Tibial nerve (tissue), 4 donors: ENCODE measurements around the gene LNP1. TPM values are rescaled to one million over a fixed set of nuclear protein-coding genes. Genes with fewer than 3 reads are reported as not detected.

Experiments
- DNase-seq, 2 donors: peaks; one replicate each; pipeline ENCODE4 v3.0.0-alpha.2; 2019; ENCODE audit warnings: low spot score in 2 of 2
- H3K27ac ChIP-seq, 4 donors: fragments of 200-600 bp; sonication (generic) in 3 of 4; one replicate each; pipeline ENCODE4 v1.5.1; 2017 to 2019; ENCODE audit warnings: mild to moderate bottlenecking in 1 of 4
- H3K27me3 ChIP-seq, 2 donors: fragments of 200-600 bp; sonication (generic) in 1 of 2; one replicate each; pipeline versions ENCODE4 v1.5.1 to v1.6.0; 2017 to 2019
- H3K36me3 ChIP-seq, 3 donors: fragments of 200-600 bp; sonication (generic); one replicate each; pipeline ENCODE4 v1.5.1; 2018 to 2019
- H3K4me1 ChIP-seq, 4 donors: fragments of 200-600 bp; sonication (generic) in 3 of 4; one replicate each; pipeline ENCODE4 v1.5.1; 2017 to 2019
- H3K4me3 ChIP-seq, 4 donors: fragments of 200-600 bp; sonication (generic) in 3 of 4; one replicate each; pipeline ENCODE4 v1.5.1; 2017 to 2019; ENCODE audit warnings: mild to moderate bottlenecking in 1 of 4, moderate library complexity in 1 of 4
- H3K9me3 ChIP-seq, 4 donors: fragments of 200-600 bp; sonication (generic) in 3 of 4; one replicate each; pipeline ENCODE4 v1.5.1; 2017 to 2019
- EP300 ChIP-seq, 2 donors: sonication (generic); formaldehyde crosslinking; IDR thresholded peaks; one replicate each; pipeline ENCODE4 v1.6.1; 2017; ENCODE audit warnings: antibody characterized with exemption in 2 of 2, mild to moderate bottlenecking in 1 of 2
- POLR2A ChIP-seq, 2 donors: fragments of 450-650 bp; IDR thresholded peaks; one replicate each; pipeline ENCODE4 v1.6.1; 2017; ENCODE audit warnings: antibody characterized with exemption in 2 of 2, mild to moderate bottlenecking in 2 of 2, moderate library complexity in 2 of 2
- WGBS, 2 donors: methylation state at CpG; one replicate each; pipeline ENCODE4 v1.1.5; 2018; 5-methylcytosine and 5-hydroxymethylcytosine counted together
- total RNA-seq, 4 donors: library from RNA; depleted of rRNA; stranded (reverse); fragments of >200 nt; gene quantifications; one replicate each; pipeline ENCODE4 v1.1.0, GENCODE V29; 2016
- TF ChIP-seq, protein P1 (sequence below), 5 experiments: fragments of 200-600 bp in 3 of 5; fragments of 450-650 bp in 2 of 5; sonication (generic) in 3 of 5; IDR thresholded peaks; one replicate each; pipeline ENCODE4 v1.5.1; 2016 to 2019; ENCODE audit warnings: antibody characterized with exemption in 5 of 5, mild to moderate bottlenecking in 3 of 5, moderate library complexity in 2 of 5

Gene LNP1
- total RNA-seq, 4 donors from 2014 or later, result 1.5 to 5.7 (median 4.9) TPM

DNA sequence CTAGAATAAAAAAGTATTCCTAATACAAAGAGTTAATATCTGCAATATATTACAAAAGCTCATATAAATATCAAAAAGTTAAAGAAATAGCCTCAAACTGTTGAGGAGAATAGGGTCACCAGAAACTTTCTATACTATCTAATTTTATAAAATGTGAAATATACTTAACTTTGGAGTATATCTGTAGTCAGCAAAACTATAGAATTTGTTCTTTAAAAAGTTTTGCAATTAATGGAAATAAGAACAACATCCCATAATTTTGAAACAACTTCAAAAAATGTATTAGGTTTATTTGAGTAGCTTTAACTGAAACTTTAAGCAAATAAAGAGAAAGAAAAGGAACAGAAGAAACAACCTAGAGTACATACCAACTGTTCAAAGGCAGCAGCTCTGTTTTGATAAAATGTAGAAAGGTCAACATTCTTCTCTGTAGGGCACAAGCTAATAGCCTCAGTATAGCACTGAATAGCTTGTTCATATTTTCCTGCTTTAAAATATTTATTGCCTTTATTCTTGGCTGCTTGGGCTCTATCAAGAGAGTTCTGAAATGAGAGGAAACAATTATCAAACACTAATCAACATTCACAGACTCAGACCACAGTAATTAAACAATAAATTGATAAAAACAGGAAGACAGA, 14.8 kb upstream of the LNP1 start:
- Histone ChIP-seq H3K27me3 (no peaks in the 10 kb centered on the region), H3K4me3 (no peak overlapping the region), H3K4me1 (peaks cover 0 to 6% (median 2%) of the 10 kb centered on the region in 4 donors), H3K36me3 (peaks cover 0 to 65% (median 0%) of the 10 kb centered on the region in 3 donors), H3K27ac (no peak overlapping the region), H3K9me3 (peaks cover 0 to 13% (median 0%) of the 10 kb centered on the region in 4 donors)
- TF ChIP-seq POLR2A (IDR thresholded peaks at IDR 0.05), result no peak
- TF ChIP-seq EP300 (IDR thresholded peaks at IDR 0.05), result no peak
- TF ChIP-seq, protein P1, sequence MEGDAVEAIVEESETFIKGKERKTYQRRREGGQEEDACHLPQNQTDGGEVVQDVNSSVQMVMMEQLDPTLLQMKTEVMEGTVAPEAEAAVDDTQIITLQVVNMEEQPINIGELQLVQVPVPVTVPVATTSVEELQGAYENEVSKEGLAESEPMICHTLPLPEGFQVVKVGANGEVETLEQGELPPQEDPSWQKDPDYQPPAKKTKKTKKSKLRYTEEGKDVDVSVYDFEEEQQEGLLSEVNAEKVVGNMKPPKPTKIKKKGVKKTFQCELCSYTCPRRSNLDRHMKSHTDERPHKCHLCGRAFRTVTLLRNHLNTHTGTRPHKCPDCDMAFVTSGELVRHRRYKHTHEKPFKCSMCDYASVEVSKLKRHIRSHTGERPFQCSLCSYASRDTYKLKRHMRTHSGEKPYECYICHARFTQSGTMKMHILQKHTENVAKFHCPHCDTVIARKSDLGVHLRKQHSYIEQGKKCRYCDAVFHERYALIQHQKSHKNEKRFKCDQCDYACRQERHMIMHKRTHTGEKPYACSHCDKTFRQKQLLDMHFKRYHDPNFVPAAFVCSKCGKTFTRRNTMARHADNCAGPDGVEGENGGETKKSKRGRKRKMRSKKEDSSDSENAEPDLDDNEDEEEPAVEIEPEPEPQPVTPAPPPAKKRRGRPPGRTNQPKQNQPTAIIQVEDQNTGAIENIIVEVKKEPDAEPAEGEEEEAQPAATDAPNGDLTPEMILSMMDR (IDR thresholded peaks at IDR 0.05), result no peak
- no peak for DNase-seq

DNA sequence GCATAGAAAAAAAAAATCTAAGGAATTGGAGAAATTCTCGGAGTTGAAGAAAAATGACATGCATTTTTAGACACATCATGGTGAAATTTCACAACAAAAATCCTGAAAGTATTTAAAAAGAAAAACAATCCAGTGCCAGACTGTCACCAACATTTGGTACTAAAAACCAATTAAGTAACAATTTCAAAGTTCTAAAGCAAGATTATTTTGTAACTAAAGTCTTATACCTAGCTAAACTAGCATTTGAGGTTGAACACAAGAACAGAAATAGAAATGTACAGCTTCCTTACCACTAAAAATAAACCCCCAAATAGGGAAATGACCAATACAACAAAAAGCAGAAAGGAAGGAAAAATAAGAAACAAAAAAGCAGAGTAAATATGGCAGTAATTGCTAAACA, 12.3 kb upstream of the LNP1 start:
- H3K36me3 ChIP-seq, result peaks cover 0 to 42% (median 0%) of the 10 kb centered on the region in 3 donors
- no peaks in the 10 kb centered on the region for H3K27me3 ChIP-seq
- no peak overlapping the region for H3K27ac ChIP-seq
- H3K4me1 ChIP-seq, result peaks cover 0 to 9% (median 2%) of the 10 kb centered on the region in 4 donors
- WGBS, 2 donors, result 100% methylated on average over 1 of the region's 1 CpG
- H3K9me3 ChIP-seq, result peaks cover 0 to 13% (median 0%) of the 10 kb centered on the region in 4 donors
- no peak overlapping the region for H3K4me3 ChIP-seq
- DNase-seq, result no peak
- TF ChIP-seq EP300 (IDR thresholded peaks at IDR 0.05), result no peak
- TF ChIP-seq, protein P1 (IDR thresholded peaks at IDR 0.05), result no peak
- no peak for TF ChIP-seq POLR2A (IDR thresholded peaks at IDR 0.05)

DNA sequence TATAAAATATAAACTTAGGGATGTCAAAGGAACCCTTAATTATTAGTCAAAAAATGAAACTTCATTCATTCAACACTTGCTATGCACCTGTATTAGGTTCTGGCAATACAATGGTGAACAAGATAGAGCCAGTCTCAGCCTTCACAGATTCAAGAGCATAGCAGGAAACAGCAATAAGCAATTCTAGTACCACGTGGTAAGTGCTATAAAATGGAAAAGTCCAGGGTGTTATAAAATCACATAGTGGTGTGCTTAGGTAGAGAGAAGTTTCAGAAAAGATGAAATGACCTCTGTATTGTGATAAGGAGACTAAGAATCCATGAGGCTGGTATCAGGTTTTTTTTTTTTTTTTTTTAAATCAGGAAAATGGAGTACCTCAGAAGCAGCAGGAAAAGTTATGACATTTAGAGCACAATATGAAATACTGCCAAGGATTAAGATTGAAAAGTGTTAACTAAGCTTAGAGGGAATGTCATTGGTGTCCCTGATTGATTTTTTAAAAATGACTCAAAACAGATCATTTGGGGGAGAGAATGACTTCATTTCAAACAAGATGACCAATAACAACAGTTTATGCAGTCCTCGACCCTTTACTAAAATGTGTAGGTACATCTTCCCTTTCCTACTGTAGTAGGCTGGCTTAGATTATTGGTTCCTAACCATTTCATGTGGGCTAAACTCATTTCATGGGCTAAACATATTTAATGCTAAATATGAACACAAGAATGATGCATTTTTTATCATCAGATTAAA, 5.5 kb upstream of the LNP1 start:
- peaks cover 0 to 47% (median 12%) of the 10 kb centered on the region in 4 donors for H3K4me1 ChIP-seq
- H3K27ac ChIP-seq, result no peak overlapping the region
- no peak for DNase-seq
- no peaks in the 10 kb centered on the region for H3K9me3 ChIP-seq
- WGBS, 2 donors, result 63 to 64% methylated on average over 2 of the region's 2 CpGs
- peaks cover 0 to under 1% (median 0%) of the 10 kb centered on the region in 3 donors for H3K36me3 ChIP-seq
- TF ChIP-seq, protein P1 (IDR thresholded peaks at IDR 0.05), result no peak
- no peak for TF ChIP-seq POLR2A (IDR thresholded peaks at IDR 0.05)
- no peak for TF ChIP-seq EP300 (IDR thresholded peaks at IDR 0.05)
- H3K4me3 ChIP-seq, result no peak overlapping the region
- no peaks in the 10 kb centered on the region for H3K27me3 ChIP-seq

DNA sequence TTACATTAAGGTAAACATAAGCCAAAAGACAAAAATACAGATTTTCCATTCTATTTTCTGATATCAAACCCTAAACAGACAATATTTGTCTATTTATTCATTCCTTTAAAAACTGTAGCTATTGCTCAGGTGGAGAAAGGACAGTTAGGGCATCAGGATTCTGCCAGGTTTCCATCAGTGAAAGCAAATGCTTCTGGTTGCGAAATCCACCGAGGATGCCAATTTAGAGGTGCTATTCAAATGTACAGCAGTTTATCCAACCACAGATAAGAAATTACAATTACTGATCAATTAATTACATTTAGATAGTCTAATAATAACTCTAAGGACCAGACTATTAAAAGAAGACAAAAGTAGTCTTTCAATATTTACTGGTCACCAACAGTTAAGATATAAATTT, 4.4 kb upstream of the LNP1 start:
- H3K4me3 ChIP-seq, result no peak overlapping the region
- peaks cover 0 to 49% (median 13%) of the 10 kb centered on the region in 4 donors for H3K4me1 ChIP-seq
- H3K9me3 ChIP-seq, result no peaks in the 10 kb centered on the region
- H3K36me3 ChIP-seq, result no peaks in the 10 kb centered on the region
- H3K27me3 ChIP-seq, result no peaks in the 10 kb centered on the region
- TF ChIP-seq, protein P1 (IDR thresholded peaks at IDR 0.05), result no peak
- TF ChIP-seq EP300 (IDR thresholded peaks at IDR 0.05), result no peak
- no peak for TF ChIP-seq POLR2A (IDR thresholded peaks at IDR 0.05)
- no peak overlapping the region for H3K27ac ChIP-seq
- no peak for DNase-seq
- WGBS, 2 donors, result 86 to 87% methylated on average over 2 of the region's 2 CpGs
